HG03342 (cell line): ENCODE data around the gene TENT4A.

Source experiments
- ATAC-seq: cut with Tn5 transposase; IDR thresholded peaks from one replicate; pipeline ENCODE4 v1.9.1; 2021; ENCODE audit warnings: mild to moderate bottlenecking, moderate library complexity; ENCODE audit not compliant: unreplicated experiment

TENT4A gene

DNA sequence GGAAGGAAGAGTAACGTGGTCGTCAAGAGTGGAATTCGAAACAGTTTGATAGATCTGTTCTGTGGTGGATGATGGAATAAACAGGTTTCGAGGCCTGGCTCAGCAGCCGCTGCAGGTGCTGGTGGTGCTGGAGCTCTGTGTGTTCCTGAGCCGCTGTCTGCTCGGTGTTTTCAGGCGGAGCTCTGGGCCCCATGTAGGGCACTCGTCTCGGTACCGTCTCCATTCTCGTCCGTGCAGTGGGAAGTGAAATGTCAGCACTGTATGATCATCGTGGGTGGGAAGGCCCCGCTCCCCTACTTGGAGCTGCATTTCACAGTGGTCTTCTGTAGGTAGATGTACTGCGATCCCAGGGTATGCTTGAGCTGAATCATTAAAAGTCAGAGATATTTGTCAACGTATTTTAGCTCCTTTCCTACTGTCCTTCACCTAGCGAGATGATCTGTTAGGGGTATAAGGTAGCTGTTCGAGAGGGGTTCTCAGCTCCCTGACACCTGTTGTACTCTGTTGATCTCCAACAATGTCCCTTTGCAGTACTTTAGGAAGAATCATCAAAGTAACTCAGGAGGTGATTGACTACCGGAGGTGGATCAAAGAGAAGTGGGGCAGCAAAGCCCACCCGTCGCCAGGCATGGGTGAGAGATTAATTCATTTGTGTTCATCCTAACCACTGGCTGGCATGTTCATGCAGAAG is 35.9 kb downstream of the TENT4A start:
- no peak for ATAC-seq

DNA sequence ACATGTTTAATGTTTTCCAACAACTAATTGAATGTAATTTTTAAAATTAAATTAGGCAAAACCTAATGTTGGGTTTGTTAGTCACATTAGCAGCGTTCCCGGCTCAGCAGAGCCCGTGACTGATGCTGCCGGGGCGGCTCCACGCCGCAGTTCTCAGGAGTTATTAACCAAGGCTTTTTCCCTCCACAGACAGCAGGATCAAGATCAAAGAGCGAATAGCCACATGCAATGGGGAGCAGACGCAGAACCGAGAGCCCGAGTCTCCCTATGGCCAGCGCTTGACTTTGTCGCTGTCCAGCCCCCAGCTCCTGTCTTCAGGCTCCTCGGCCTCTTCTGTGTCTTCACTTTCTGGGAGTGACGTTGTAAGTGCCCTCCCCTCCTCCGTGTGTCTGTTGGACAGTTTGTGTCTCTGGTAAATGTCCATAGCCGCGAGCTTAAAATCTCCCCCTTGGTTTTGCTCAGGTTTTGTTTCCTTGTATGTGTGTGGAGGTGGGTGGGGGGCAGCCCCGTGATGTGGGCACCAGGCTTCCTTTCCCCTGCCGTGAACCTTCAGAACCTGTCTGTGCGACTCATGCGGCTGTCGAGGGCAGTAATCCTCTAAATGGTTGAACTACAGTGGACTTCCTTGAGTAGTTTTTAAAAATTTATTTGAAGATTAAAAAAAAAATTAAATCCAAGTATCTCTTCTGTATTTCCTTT is 37.1 kb downstream of the TENT4A start:
- no peak for ATAC-seq

DNA sequence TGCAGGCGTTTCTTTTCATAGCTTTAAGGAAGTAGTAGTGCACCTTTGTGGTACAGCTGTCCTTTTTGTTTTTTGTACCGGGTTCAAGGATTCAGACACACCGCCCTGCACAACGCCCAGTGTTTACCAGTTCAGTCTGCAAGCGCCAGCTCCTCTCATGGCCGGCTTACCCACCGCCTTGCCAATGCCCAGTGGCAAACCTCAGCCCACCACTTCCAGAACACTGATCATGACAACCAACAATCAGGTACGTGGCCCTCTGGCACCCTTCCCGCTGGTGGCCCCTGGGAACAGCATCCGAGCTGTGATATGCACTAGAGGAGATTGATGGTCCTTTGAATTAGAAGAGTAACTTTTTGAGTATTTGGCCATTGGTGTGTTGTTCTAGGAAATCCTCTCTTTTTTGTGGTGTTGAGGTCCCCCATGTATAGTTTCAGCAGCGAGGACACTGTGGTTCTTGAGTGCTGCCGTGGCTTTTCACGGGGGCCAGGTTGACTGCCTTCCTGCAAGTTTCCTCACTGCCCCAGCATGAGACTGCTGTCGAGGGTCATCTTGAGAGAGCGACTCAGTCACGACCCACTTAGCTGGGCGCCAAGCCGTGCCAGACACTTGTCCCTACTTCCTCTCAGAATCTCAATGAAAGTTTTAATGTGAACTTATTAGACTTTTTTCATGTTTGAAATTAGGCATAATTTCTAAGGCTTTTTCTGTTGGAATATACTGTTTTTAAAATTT is 37.9 kb downstream of the TENT4A start:
- ATAC-seq, result no peak

DNA sequence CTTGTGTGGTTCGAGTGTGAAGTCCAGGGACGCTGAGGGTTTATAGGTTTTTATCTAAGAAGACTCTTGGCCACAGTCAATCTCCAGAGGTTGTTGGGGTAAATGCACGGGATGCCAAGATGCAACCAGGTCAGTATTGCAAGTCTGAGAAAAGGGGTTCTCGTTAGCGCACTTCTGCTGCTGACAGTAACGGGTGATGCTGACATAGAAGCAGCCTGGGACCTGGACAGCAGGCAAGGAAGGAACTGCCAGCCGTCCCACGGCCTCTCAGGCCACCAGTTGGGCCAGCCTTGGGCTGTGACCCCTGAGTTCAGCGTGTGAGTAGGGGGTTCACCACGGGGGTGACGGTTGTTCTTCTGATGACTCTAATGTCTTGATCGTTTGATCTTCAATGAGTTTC is 39.0 kb downstream of the TENT4A start:
- no peak for ATAC-seq

DNA sequence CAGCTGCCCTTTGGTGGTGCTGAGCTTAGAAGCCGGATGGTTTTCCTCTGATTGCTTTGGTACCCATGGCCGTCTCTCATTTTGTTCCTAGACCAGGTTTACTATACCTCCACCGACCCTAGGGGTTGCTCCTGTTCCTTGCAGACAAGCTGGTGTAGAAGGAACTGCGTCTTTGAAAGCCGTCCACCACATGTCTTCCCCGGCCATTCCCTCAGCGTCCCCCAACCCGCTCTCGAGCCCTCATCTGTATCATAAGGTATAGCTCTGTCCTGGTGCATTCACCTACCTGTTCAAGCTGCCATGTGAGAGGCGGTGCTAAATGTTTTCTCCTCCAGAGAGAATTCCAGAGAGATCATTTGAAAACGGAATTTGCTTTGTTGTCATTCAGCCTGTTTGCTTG is 39.5 kb downstream of the TENT4A start:
- no peak for ATAC-seq

DNA sequence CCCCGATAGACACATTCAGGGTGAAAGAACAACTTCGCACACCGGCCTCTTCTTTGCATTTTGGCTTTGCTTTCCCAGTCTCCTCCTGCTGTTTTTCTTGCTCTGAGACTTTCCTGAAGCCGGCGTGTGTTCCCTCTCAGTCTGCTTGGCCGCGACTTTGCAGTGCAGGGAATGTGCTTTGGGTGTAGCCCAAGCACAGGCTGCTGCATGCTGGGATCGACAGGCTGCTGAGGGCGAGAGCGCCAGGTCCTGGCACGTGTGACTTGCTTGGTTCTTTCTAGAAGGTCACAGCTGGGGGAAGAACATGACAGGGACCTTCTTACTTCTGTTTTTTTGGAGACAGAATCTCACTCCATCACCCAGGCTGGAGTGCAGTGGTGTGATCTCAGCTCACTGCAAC is 40.6 kb downstream of the TENT4A start:
- no peak for ATAC-seq

DNA sequence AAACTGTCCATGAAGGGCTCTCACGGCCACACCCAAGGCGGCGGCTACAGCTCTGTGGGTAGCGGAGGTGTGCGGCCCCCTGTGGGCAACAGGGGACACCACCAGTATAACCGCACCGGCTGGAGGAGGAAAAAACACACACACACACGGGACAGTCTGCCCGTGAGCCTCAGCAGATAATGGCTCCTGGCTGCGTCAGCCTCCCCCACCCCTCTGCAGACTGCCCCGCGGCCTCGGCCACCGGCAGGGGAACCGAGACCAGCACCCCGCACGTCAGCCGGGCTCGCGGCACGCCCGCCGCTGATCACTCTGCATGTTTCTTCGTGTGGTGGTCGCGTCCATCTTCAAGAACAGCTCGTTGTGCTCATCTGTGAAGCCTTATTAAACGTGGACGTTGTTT is 41.5 kb downstream of the TENT4A start:
- ATAC-seq, result no peak

DNA sequence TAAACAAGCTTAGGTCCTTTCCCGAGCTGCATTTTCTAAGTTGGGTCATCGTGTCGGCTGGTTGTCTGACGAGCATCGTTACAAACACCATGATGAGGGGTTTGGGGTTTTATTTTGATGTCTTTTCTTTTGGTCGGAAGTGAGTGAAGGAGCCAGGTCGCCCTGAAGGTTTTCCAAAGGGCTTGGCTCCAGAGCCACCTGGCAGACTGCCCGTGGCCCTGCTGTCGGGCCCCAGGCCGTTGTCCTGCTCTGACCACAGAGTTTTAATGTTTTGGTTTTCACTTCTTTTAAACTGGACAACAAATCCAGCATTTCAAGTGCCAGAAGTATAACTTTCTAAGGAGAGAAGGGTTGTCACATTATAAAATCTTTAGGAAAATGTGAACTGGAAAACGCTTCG is 42.3 kb downstream of the TENT4A start:
- no peak for ATAC-seq

DNA sequence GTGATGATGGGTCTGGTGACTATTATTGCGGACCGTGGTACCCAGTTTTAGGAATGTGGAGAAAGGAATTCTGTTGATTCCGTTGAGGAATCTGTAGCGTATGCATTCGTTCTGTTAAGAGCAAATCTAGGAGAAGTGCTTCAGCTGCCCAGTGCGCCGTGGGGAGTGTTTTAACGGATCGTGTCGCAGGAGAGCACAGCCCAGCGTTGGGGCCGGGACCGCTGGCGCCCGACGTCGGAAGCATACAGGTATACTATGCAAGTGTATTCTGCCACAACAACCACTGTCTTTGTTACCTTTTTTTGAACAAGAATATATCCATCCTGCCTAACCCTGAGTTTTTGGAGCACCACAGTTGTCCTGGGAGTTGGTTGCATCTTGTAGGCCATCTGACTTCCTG is 42.7 kb downstream of the TENT4A start:
- no peak for ATAC-seq

DNA sequence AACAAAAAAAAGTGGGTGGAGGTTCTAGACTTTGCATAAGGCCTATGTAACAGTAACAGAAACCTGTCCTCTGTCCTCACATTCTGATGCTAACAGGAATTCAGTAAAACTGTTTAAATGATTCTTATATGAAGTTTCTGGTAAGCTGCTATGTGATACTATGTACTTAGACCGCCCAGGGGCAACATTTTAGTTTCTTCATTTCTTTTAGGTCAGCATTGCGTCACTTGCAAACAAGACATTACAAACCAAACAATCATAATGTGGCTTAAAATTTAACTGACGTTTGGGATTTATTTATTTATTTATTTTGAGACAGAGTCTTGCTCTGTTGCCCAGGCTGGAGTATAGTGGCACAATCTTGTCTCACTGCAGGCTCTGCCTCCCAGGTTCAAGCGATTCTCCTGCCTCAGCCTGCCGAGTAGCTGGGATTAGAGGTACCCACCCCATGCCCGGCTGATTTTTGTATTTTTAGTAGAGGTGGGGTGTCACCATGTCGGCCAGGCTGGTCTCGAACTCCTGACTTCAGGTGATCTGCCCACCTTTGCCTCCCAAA is 44.3 kb downstream of the TENT4A start:
- ATAC-seq, result no peak

DNA sequence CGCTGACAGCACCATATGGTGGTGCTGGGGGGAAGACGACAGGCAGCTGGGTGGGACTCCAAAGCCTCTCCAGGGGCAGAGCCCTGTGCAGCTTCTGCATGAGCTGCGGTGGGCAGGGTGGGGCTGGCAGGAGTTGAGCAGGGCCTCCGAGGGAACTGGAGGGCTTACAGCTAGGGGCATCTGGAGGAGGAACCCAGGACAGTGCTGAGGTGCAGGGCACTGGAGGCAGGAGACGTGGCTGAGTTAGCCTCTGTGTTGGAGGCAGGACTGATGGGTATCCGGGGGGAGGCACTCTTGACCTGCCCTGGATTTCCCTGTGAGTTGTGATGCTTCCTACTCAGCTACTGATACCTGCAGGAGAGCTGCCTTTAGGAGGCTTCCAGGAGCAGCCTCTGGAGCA is 45.0 kb downstream of the TENT4A start:
- ATAC-seq, result no peak

DNA sequence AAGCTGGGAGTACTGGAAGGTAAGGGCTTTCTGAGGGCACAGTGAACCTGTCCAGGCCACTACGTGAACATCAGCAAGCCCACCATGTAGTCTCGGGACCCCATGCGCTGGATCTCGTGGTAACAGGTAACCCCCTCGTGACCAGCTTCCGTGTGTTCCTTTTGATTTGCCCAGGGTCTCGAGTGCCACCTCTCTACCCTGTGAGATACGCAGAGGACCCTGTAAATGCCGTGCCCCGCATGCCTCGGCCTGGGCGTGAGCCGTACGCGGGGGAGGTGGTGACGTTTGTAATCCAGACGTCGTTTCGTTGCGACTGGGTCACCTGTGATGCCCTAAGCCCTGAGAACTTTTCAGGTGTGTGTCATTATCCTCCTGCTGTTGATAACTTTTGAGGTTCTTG is 45.5 kb downstream of the TENT4A start:
- no peak for ATAC-seq

DNA sequence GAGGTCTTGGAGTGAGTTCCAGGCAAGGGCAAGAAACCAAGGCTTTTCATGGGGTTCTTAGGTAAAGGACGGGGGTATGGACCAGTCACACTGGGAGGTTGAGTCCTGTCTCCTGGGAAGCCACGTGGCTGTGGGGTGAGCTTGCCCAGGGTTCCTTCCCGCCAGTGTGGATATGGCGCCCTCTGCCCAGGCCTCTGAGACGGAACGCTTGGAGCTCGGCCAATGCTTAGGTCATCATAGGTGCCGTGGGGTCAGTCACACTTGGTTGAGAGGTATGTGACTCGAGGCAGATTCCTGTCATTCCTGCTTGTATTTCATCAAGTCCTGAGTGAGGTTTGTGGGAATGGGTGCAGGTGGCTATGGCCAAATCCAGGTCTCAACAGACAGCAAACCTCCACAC is 46.2 kb downstream of the TENT4A start:
- no peak for ATAC-seq

DNA sequence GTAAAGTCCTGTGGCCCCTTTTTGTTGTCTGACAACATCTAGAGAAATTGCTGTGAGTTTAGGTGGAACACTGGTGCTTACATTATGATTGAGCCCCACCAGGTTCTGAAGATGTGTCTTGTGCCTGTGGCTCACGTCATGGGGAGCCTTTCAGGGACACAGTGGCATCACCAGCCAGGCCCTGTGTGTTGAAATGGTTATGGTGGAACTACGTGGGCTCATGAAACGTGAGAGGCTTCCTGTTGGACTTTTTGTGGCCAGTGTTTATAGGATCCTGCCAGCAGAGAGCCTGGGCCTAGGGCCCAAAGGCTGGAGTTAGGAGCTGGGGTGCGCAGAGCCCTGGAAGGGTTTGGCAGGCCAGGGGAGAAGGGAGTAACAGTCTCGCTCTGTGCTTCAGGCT is 46.8 kb downstream of the TENT4A start:
- no peak for ATAC-seq

DNA sequence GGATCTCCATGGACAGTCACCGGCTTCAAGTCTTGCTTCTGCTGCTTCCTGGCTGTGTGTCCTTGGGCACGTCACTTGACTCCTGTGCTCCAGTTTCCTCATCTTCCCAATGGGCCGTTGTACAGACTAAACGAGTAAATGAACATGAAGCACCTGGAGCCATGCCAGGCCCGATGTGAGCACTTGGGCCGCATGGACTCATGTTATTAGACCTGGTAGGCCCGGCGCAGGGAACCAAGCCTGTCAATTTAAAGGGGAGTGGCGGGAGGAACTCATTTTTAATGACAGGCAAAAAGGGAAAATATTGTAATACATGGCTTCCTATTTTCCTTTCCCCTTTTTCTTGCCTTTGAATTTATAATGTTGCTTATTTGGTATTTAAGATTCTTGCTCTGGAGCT is 47.5 kb downstream of the TENT4A start:
- no peak for ATAC-seq

DNA sequence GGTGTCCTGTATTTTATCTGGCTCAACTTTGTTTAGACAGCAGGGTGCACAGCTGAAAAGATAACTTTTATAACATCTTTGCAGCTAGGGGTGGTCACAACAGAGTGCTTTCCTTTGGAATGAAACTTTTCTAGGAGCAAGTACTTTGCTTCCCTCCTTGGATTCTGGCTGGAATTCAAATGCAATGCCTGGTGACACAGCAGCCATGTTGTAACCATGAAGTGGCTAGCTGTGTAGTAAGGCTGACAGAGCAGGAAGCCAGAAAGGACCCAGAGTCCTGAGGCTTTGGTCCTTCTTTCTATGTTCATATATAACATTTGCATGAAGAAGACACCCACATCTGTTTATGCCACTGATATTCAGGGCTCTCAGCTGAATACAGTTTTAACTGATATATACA is 48.1 kb downstream of the TENT4A start:
- no peak for ATAC-seq

DNA sequence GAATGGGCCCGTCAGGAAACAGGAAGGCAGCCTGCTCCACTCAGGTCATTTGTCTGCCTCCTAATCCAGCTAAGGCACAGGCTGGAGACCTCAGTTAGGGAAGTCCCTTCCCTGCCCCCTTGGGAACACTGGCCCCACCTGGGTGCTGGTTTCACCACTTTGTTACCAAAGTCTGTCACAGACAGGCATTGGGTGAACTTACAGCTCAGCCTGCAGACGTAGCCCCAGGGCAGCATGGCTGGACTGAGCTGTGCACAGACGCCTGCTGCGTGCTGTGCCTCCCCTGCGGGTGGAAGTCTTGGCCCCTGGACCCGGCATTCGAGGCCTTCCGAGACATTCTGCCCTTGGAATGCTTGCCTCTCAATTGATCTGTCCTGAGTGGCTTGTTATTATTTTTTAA is 48.9 kb downstream of the TENT4A start:
- ATAC-seq, result no peak

DNA sequence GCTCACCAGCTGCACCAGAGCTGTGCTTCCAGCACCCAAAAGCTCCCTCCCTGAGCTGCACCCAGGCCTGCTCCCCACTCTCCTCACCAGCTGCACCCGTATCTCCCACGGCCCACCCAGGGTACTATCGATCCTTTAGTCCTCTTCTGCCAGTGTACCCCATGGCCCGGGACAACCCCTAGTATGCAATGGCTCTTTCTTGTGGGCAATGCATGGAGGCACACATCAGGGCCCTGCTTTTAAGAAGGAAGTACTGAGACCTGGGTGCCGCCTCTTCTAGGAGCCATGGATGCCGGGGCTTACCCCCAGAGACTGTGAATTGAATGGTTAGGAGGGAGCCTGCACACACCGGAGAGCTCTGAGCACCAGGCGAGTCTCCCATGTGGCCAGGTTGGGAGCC is 49.5 kb downstream of the TENT4A start:
- no peak for ATAC-seq

DNA sequence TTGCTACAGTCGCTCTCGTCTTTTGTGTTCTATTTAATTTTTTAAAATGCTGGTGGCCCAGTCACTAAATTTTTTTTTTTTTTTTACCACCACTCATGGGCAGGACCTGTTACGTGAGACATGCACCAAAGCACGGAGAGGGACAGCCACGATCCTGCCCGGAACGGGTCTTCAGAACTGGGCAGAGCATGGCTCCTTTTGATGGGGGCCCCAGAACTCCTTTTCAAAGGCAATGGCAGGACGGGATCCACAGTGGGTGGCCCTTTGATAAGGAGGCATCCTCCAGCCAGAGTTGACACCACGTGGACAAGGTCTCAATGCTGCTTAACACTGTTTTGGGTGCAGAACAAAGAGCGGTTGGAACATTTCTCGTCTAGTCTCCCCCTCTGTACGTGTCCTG is 50.0 kb downstream of the TENT4A start:
- ATAC-seq, result no peak

DNA sequence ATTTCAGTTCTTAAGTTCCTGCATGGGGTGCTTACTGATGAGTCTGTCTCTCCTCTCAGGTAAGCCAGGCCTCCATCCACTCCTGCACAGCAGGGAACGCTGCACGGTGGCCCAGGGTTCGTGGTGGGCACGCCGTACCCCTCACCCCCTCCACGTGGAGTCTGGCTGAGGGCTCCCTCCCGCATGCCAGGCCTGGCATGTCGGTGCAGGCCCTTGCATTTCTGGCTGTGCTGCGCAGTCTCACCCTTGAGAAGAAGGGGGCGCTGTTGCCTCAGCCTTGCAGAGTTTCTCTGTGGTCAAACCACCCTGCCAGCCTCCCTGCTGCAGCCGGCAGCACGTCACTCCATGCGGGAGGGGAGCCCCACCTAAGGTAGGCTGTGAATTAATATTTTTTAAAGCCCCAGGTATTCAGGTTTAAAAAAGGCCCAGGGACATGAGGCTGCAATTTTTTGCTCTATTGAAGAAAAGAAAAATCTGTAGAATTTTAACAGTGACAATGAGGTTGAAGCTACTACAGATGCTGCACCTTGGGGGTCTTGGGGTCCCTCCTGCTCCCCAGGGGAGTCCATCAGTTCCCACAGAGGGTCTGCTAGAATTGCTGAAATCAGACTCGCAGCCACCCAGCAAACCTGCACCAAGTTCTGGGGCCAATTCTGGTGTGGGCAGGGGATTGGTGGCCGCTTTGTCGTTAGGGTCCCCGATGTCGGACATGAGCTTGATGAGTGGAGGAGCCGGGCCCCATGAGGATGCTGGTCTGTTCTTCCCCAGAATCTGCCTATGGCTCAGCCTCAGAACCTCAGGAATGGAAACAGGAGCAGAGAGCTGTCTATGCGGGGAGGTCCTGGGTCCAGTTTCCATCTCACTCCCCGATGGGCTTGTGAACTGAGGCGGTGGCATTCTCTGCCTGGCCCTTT is 52.6 kb downstream of the TENT4A start:
- peak; percentile 80 for ATAC-seq

DNA sequence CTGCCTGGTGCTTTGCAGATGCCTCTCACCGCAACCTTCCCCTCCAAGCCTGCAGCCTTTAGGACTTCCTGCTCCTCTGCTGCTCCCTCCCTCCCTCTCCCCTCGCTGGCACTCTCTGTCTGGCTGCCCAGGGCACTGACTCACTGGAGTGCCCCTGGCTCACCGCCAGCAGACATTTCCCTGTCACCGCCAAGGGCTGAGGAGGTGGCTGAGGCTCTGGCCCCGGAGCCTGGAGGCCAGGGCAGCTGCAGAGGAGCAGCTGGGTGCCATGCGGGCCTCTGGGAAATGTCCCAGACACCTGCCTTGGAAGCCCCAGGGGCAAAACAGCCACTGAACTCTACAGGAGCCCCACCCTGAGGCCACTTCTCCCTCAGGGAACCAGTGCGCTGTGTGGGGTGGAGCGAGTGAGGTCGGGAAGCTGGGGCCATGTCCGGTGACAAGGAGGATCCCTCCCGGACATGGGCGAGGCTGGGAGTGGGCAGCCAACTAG is 53.4 kb downstream of the TENT4A start:
- ATAC-seq, result no peak
